Astrocyte (in vitro differentiated cells and primary cell): ENCODE data around the gene ACE2. TPM values are rescaled to one million over a fixed set of nuclear protein-coding genes. Genes with fewer than 3 reads are reported as not detected.
A peak's percentile ranks its signal among the peaks of the same experiment; 100 is the strongest.

ENCODE experiments used
- DNase-seq: peaks from one replicate; pipeline ENCODE4 v3.0.0-alpha.2; 2010; ENCODE audit warnings: low read depth
- FAIRE-seq: peaks from 2 replicates; lab custom pipeline; 2011; peaks lifted over from hg19 to GRCh38; lab: Jason Lieb, UNC
- H2AFZ ChIP-seq: 2 replicates; pipeline ENCODE4 v1.6.0; 2012; ENCODE audit warnings: low read depth, low read length, inconsistent platforms
- H3K27ac ChIP-seq: 2 replicates; pipeline ENCODE4 v1.5.1; 2011; ENCODE audit warnings: low read depth, low read length, inconsistent platforms
- H3K27me3 ChIP-seq: 2 replicates; pipeline ENCODE4 v1.6.0; 2011; ENCODE audit warnings: low read length, inconsistent platforms; ENCODE audit not compliant: insufficient read depth
- H3K36me3 ChIP-seq: 2 replicates; pipeline ENCODE4 v1.5.1; 2011; ENCODE audit warnings: low read length, inconsistent platforms; ENCODE audit not compliant: insufficient read depth
- H3K4me1 ChIP-seq: 2 replicates; pipeline ENCODE4 v1.5.1; 2011; ENCODE audit warnings: low read length, inconsistent platforms; ENCODE audit not compliant: insufficient read depth
- H3K4me2 ChIP-seq: 2 replicates; pipeline ENCODE4 v1.6.0; 2012; ENCODE audit warnings: low read length, inconsistent platforms
- H3K4me3 ChIP-seq: 2 replicates; pipeline ENCODE4 v1.5.1; 2011; ENCODE audit warnings: low read depth, mild to moderate bottlenecking, low read length, inconsistent platforms; ENCODE audit not compliant: insufficient read depth
- H3K79me2 ChIP-seq: 2 replicates; pipeline ENCODE4 v1.6.0; 2012; ENCODE audit warnings: mild to moderate bottlenecking, low read length, inconsistent platforms; ENCODE audit not compliant: insufficient read depth
- H3K9ac ChIP-seq: 2 replicates; pipeline ENCODE4 v1.6.0; 2012; ENCODE audit warnings: mild to moderate bottlenecking, low read length, inconsistent platforms
- H3K9me3 ChIP-seq: 2 replicates; pipeline ENCODE4 v1.5.1; 2012; ENCODE audit warnings: low read depth, mild to moderate bottlenecking, low read length, inconsistent platforms; ENCODE audit not compliant: insufficient read depth
- H4K20me1 ChIP-seq: 2 replicates; pipeline ENCODE4 v1.6.0; 2012; ENCODE audit warnings: low read length, inconsistent platforms; ENCODE audit not compliant: insufficient read depth
- H3K27ac Mint-ChIP-seq: one replicate; pipeline ENCODE4 v1.8.0; 2021; ENCODE audit warnings: mild to moderate bottlenecking, mixed read lengths; ENCODE audit not compliant: unreplicated experiment
- H3K27me3 Mint-ChIP-seq: one replicate; pipeline ENCODE4 v1.8.0; 2021; ENCODE audit warnings: low read depth, mixed read lengths; ENCODE audit not compliant: unreplicated experiment
- H3K36me3 Mint-ChIP-seq: one replicate; pipeline ENCODE4 v1.8.0; 2021; ENCODE audit warnings: low read depth, mixed read lengths; ENCODE audit not compliant: unreplicated experiment
- H3K4me1 Mint-ChIP-seq: one replicate; pipeline ENCODE4 v1.8.0; 2021; ENCODE audit warnings: low read depth, mixed read lengths; ENCODE audit not compliant: unreplicated experiment
- H3K4me3 Mint-ChIP-seq: one replicate; pipeline ENCODE4 v1.8.0; 2021; ENCODE audit warnings: mild to moderate bottlenecking, moderate library complexity, mixed read lengths; ENCODE audit not compliant: unreplicated experiment
- H3K9me3 Mint-ChIP-seq: one replicate; pipeline ENCODE4 v1.8.0; 2021; ENCODE audit warnings: mild to moderate bottlenecking, mixed read lengths; ENCODE audit not compliant: unreplicated experiment
- EZH2 ChIP-seq: IDR thresholded peaks from 2 replicates; pipeline ENCODE4 v1.6.1; 2012; ENCODE audit warnings: mild to moderate bottlenecking, low read length, inconsistent platforms; ENCODE audit not compliant: insufficient read depth
- total RNA-seq: library from RNA; stranded (reverse); gene quantifications from 2 replicates; pipeline ENCODE4 v1.2.1, GENCODE V29; 2021
- TF ChIP-seq, protein P1 (sequence below): IDR thresholded peaks from 2 replicates; pipeline ENCODE4 v1.5.1; 2011; ENCODE audit warnings: low read depth, mild to moderate bottlenecking, inconsistent platforms, low read length, moderate library complexity; ENCODE audit not compliant: insufficient read depth

The ACE2 gene
- total RNA-seq, 1 donor from 2014 or later = not detected

DNA sequence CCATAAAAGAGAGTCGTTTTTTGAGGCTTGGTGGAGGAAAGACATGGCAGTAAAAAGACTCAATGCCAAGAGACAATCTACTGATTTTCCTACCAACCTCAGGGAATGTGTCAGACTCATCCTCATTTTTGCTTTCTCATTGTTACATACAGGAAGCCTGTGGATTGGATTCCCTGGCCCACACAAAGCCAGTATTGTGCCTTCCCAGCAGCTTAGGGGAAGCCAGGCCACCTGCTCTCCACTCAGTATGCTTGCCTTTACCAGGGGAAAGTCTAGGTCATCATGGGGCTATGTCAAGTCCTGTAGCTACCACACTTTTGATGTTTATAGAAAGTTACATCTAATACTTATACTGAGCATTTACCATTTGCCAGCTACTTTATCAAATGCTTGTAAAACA is 89.2 kb downstream of the ACE2 start:
- no peaks in the 10 kb centered on the region for H3K4me1 ChIP-seq
- DNase-seq (no peak), FAIRE-seq (peak; percentile 62)
- no peak overlapping the region for H3K4me3 Mint-ChIP-seq
- H3K36me3 Mint-ChIP-seq = no peaks in the 10 kb centered on the region
- H3K36me3 ChIP-seq = no peaks in the 10 kb centered on the region
- H3K4me1 Mint-ChIP-seq = peaks cover 1% of the 10 kb centered on the region
- no peaks in the 10 kb centered on the region for H4K20me1 ChIP-seq
- no peaks in the 10 kb centered on the region for H3K27me3 ChIP-seq
- H3K27ac ChIP-seq = no peak overlapping the region
- no peak overlapping the region for H3K9ac ChIP-seq
- H3K27ac Mint-ChIP-seq = no peak overlapping the region
- H3K4me2 ChIP-seq = no peak overlapping the region
- no peaks in the 10 kb centered on the region for H3K9me3 ChIP-seq
- no peaks in the 10 kb centered on the region for H3K9me3 Mint-ChIP-seq
- H3K4me3 ChIP-seq = no peak overlapping the region
- no peaks in the 10 kb centered on the region for H3K79me2 ChIP-seq
- no peaks in the 10 kb centered on the region for H3K27me3 Mint-ChIP-seq
- H2AFZ ChIP-seq = no peak overlapping the region
- TF ChIP-seq, protein P1, sequence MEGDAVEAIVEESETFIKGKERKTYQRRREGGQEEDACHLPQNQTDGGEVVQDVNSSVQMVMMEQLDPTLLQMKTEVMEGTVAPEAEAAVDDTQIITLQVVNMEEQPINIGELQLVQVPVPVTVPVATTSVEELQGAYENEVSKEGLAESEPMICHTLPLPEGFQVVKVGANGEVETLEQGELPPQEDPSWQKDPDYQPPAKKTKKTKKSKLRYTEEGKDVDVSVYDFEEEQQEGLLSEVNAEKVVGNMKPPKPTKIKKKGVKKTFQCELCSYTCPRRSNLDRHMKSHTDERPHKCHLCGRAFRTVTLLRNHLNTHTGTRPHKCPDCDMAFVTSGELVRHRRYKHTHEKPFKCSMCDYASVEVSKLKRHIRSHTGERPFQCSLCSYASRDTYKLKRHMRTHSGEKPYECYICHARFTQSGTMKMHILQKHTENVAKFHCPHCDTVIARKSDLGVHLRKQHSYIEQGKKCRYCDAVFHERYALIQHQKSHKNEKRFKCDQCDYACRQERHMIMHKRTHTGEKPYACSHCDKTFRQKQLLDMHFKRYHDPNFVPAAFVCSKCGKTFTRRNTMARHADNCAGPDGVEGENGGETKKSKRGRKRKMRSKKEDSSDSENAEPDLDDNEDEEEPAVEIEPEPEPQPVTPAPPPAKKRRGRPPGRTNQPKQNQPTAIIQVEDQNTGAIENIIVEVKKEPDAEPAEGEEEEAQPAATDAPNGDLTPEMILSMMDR = no peak
- no peak for TF ChIP-seq EZH2

Other genes starting within 250 kb of the ACE2 start
- gene VEGFD, start 216.5 kb downstream of the ACE2 start, total RNA-seq = not detected in 2 replicates
- gene PIR, start 107.6 kb downstream of the ACE2 start, total RNA-seq = 5.0 and 5.5 TPM in 2 replicates
- not detected in 2 replicates for gene BMX, start 100.2 kb downstream of the ACE2 start, total RNA-seq
- 1.0 and 1.2 TPM in 2 replicates for gene CLTRN, start 63.8 kb upstream of the ACE2 start, total RNA-seq
- gene CA5B, start 137.3 kb upstream of the ACE2 start, total RNA-seq = 6.1 and 6.4 TPM in 2 replicates
- 7.3 and 9.3 TPM in 2 replicates for gene ZRSR2, start 189.5 kb upstream of the ACE2 start, total RNA-seq